ENCODE data around the gene JCAD.
"Not testable (repeated sequence)": the region's sequence is repeated elsewhere in the genome, so short reads cannot be mapped to it uniquely, and the experiment has no call there.

The JCAD gene

DNA sequence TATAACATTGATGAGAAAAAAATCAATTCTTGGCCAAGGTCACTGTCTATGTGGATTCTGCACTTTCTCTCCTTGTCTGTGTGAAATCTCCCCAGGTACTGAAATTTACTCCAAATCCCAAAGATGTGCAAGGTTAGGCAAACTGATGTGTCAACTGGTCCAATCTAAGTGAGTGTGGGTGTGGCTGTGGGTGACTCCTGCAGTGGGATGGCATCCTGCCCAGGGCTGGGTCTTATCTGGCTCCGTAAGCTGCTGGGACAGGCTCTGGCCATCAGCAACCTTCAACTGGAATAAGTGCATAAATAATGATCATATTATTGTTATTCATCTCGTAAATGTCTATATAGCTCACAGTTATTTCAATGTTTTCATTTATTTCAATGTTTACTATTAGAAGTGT is 79.3 kb downstream of the JCAD start:
- DNase-seq = no peak

DNA sequence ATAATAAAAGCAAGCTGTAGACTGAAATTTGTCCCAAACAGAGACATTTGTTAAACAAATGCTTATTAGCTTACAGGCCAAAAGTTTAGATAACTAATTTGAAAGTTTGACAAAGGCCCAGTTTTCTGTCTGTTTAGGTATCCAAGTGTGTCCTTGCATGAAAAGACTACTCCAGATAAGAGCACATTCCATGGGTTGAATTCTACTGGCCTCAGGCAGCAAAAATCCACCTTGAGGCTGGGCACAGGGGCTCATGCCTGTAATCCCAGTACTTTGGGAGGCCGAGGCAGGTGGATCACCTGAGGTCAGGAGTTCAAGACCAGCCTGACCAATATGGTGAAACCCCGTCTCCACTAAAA is 80.0 kb downstream of the JCAD start:
- DNase-seq = not testable (repeated sequence)

DNA sequence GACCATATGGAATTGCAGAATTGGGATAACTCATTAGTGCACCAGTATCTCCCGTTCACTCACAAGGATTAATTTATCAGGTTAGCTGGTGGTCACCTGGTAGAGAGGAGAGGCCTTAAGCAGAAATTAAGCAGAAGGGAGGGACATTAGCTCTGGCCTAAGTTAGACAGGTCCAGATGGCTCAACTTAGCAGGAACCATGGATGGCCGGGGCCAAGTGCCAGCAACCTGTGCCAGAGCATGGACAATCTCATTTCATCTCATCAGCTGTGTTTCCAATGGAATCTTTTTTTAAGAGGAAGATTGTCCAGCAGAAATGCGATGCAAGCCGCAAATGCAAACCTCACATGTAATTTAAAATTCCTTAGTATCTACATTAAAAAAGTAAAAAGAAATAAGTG is 82.2 kb downstream of the JCAD start:
- DNase-seq = no peak

DNA sequence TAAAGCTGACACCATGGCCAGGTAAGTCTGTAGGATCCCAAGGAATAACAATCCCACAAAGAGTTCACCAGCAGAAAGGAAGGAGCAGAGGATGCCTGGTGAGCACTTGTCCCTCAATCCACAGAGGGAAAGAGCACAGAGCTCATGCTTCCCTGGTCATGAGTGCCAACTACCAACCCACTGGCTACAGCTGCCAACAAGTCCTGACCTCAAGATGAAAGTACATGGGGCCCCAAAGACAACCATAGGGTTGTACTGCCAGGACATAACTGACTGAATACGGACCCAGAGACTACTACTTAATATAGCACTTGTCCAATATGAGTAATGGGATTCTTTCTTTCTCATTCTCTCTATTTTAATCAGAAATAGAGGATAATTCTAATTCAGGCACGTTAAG is 83.3 kb downstream of the JCAD start:
- no peak for DNase-seq

DNA sequence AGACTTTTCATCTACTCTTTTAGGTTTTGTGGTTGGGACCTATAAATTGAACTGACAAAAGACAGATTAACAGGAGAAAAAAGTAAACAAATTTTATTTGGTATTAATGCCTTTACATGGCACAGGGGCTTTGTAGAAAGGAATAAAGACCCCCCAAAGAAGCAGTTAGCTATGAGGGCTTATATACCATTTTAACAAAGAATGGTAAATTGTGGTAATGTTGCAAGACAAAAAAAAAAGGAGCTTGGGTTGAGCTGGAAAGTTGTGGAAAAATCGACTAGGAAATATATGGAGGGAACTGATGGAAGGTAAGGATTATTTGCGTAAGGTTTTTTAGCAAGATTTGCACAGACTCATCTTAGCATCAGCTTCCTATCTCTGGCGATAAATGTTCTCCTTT is 84.6 kb downstream of the JCAD start:
- no peak for DNase-seq

DNA sequence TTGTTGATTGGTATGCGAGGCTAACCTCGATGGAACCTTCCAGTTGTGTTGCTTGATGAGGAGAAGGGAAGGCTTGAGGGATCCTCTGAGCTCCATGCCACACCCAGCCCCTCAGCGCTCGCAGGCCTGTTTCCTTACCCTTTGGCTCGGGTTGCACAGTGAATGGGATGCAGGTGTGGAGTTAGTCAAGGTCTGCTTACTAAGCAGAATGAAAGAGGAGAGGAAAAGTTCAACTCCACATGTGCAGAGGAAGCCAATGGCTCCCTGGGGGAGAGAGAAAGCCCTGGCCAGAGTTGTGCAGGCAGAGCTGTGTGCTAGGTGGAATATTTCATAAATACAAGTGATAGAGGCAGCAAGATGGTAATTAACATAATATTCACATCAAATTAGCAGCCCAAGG is 85.5 kb downstream of the JCAD start:
- DNase-seq = no peak

DNA sequence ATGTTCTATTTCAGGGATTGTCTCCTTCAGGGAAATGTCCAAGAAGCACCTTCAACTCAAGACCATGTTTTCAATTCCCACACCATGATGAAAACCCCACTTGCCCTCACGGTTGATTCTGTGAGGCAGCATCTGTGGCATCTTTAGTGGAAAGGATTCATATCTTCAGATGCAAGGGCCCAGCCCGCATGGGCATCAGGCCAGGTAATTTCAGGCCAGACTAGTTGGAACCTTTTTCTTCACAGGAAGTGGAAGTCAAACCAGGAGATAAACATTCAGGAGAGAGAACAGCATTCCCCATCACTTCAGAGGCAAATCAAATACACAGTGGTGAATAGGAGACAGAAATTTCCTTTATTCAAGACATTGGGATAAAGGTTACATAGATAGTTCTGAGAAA is 88.8 kb downstream of the JCAD start:
- DNase-seq = no peak

DNA sequence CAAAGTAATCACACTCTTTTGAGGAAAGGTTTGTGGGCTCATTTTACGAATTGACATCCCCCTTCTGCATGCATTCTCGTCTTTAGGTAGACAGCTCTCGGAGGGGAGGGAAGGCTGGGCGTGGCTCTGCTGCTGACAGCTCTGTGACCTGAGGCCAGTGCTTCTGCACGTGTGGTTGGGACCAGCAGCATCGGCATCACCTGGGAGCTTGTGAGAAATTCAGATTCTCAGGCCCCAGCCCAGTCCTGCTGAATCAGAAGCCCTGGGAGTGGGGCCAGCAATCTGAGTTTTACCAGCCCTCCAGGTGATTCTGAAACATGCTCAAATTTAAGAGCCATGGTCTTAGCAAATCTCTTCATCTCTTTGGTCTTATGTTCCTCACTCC is 89.4 kb downstream of the JCAD start:
- DNase-seq = no peak

DNA sequence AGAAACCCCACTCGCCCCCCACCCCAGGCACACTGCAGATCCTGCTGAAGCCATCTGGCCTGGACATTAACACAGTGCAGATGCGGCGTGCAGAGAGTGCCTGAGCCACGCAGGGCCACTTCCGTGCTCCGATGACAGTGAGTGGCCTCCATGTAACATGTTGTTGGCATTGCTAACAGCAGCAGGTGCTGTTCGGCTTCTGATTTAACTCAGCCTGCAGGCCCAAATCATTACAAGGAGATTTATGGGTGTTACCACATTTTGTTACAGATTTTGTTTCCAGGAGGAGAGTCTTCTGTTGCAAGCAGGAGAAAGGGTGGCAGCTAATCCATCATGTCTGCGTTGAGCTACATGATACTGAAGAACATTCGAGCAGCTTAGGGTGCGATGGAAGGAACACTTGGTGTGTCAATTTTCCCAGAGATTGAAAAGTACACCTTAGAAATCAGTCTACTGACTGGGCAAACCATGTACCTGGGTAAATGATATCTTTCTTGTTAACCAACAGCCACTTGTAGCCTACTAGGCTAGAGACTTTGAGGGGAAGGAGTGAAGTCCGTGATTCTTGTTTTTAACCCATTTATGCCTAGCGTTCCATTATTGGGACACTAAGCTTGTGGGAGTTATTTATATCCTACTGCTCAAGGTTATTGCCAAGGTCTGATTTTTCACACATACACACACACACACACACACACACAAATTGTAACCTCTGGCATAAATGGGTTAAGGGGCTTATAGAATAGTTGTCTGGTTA is 90.0 kb downstream of the JCAD start:
- no peak for DNase-seq

DNA sequence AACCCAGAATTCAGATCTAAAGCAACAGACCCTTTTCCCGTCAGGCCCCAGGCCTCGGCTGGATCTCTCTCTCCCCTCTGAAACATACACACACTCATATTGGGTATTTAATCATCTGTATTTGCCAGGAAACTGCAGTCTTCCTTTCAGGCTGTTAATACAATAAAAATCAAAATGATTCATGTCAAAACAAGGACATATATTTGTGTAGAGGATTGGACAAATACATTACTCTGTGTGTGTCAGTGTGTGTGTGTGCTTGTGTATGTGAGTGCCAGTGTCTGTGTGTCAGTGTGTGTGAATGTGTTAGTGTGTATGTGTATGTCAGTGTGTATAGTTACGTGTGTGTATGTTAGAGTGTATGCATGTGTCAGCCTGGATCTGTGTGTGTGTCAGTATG is 90.8 kb downstream of the JCAD start:
- DNase-seq = no peak

DNA sequence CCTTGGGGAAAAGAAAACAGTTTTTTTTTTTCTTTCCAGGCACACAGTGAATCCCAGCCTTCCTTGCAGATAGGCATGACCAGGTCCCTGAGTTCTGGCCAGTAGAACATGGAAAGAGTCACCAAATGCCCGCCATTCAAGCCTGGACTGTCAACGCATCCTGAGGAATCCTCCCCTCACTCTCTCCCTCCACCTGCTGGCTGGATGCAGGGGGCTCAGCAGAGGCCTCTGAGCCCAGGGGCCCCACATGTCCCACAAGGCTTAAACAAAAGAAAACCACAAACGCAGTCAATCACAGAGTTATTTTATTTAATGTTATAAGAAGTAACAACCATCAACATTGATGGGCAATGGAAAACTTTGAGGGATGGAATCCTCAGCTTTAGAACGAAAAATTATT is 93.1 kb downstream of the JCAD start:
- DNase-seq = no peak
